Progenitor cell of endocrine pancreas (in vitro differentiated cells): ENCODE results near the gene USP54. TPM values are rescaled to one million over a fixed set of nuclear protein-coding genes. Genes with fewer than 3 reads are reported as not detected.

Experiments
- DNase-seq: peaks from one replicate; pipeline ENCODE4 v3.0.0; 2021; ENCODE audit warnings: low spot score; ENCODE audit not compliant: unreplicated experiment
- H3K27ac Mint-ChIP-seq: 2 replicates; pipeline ENCODE4 v1.8.0; 2021; ENCODE audit warnings: mild to moderate bottlenecking, moderate library complexity, mixed read lengths
- H3K27me3 Mint-ChIP-seq: 2 replicates; pipeline ENCODE4 v1.8.0; 2021; ENCODE audit warnings: mixed read lengths
- H3K36me3 Mint-ChIP-seq: 2 replicates; pipeline ENCODE4 v1.8.0; 2022; ENCODE audit warnings: mixed read lengths; ENCODE audit not compliant: insufficient read depth
- H3K4me1 Mint-ChIP-seq: 2 replicates; pipeline ENCODE4 v1.8.0; 2021; ENCODE audit warnings: low read depth, mixed read lengths
- H3K4me3 Mint-ChIP-seq: 2 replicates; pipeline ENCODE4 v1.8.0; 2021; ENCODE audit warnings: low read depth, mild to moderate bottlenecking, moderate library complexity, mixed read lengths
- H3K9me3 Mint-ChIP-seq: 2 replicates; pipeline ENCODE4 v1.8.0; 2021; ENCODE audit warnings: low read depth, mixed read lengths
- CTCF ChIP-seq: fragments of 200-600 bp; sonication (generic); IDR thresholded peaks from one replicate; pipeline ENCODE4 v1.5.0; 2021; ENCODE audit warnings: antibody characterized with exemption, mild to moderate bottlenecking; ENCODE audit not compliant: unreplicated experiment
- total RNA-seq: library from RNA; stranded (reverse); gene quantifications from 2 replicates; pipeline ENCODE4 v1.2.1, GENCODE V29; 2021

The USP54 gene
- total RNA-seq, 1 donor from 2014 or later: 83.8 TPM

GRCh38 chr10:73522263-73522662 is 68.9 kb downstream of the USP54 start:
- Mint-ChIP-seq H3K36me3 (peaks cover 21% of the 10 kb centered on the region), H3K27me3 (no peaks in the 10 kb centered on the region), H3K4me1 (no peaks in the 10 kb centered on the region), H3K9me3 (no peaks in the 10 kb centered on the region), H3K27ac (no peak overlapping the region), H3K4me3 (no peak overlapping the region)
- TF ChIP-seq CTCF: no peak
- DNase-seq: no peak

GRCh38 chr10:73519336-73519735 is 71.8 kb downstream of the USP54 start:
- H3K27ac Mint-ChIP-seq: no peak overlapping the region
- H3K9me3 Mint-ChIP-seq: no peaks in the 10 kb centered on the region
- no peak for DNase-seq
- no peak overlapping the region for H3K4me3 Mint-ChIP-seq
- no peaks in the 10 kb centered on the region for H3K4me1 Mint-ChIP-seq
- H3K27me3 Mint-ChIP-seq: no peaks in the 10 kb centered on the region
- no peak for TF ChIP-seq CTCF
- H3K36me3 Mint-ChIP-seq: peaks cover 22% of the 10 kb centered on the region

GRCh38 chr10:73517166-73517888 is 73.8 kb downstream of the USP54 start:
- no peak for DNase-seq
- no peak overlapping the region for H3K4me3 Mint-ChIP-seq
- peak overlapping the region; percentile 11 for H3K27ac Mint-ChIP-seq
- no peaks in the 10 kb centered on the region for H3K9me3 Mint-ChIP-seq
- no peaks in the 10 kb centered on the region for H3K27me3 Mint-ChIP-seq
- H3K36me3 Mint-ChIP-seq: peaks cover 15% of the 10 kb centered on the region
- no peaks in the 10 kb centered on the region for H3K4me1 Mint-ChIP-seq
- no peak for TF ChIP-seq CTCF

- peak overlapping the region; percentile 50 for H3K27ac Mint-ChIP-seq
- no peaks in the 10 kb centered on the region for H3K27me3 Mint-ChIP-seq
- no peak overlapping the region for H3K4me3 Mint-ChIP-seq
- no peaks in the 10 kb centered on the region for H3K4me1 Mint-ChIP-seq
- TF ChIP-seq CTCF: no peak
- H3K9me3 Mint-ChIP-seq: no peaks in the 10 kb centered on the region
- H3K36me3 Mint-ChIP-seq: peaks cover 7% of the 10 kb centered on the region
- no peak for DNase-seq
Observed at GRCh38 chr10:73512207-73512743, 78.9 kb downstream of the USP54 start.

- TF ChIP-seq CTCF: no peak
- Mint-ChIP-seq H3K36me3 (peaks cover 5% of the 10 kb centered on the region), H3K27ac (no peak overlapping the region)
Observed at GRCh38 chr10:73509695-73510094, 81.4 kb downstream of the USP54 start.

More at GRCh38 chr10:73509695-73510094, 81.4 kb downstream of the USP54 start:
- Mint-ChIP-seq H3K27me3 (no peaks in the 10 kb centered on the region), H3K4me3 (no peak overlapping the region), H3K4me1 (no peaks in the 10 kb centered on the region), H3K9me3 (no peaks in the 10 kb centered on the region)
- no peak for DNase-seq
